ENCODE measurements around the gene SLC35F4.

The SLC35F4 gene

DNA sequence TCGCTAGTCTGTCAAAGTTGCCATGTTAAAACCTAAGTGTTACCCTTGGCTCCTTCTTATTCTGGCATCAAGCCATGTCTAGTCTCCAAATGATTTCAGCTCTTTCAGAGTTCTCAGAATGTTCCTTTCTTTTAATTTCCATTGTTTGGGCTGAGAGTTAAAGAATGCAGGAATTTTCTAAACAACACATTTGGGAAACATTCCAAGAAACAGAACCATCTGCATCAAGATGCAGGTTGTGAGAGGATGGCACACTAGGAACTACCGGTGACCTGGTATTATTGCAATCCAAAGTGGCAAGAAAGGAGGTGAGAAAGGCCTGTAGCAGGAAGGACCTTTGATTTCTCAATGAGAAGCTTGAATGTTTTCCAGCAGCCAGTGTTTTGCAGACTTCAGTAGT lies 30.1 kb downstream of the SLC35F4 start:
- TF ChIP-seq, protein P1, sequence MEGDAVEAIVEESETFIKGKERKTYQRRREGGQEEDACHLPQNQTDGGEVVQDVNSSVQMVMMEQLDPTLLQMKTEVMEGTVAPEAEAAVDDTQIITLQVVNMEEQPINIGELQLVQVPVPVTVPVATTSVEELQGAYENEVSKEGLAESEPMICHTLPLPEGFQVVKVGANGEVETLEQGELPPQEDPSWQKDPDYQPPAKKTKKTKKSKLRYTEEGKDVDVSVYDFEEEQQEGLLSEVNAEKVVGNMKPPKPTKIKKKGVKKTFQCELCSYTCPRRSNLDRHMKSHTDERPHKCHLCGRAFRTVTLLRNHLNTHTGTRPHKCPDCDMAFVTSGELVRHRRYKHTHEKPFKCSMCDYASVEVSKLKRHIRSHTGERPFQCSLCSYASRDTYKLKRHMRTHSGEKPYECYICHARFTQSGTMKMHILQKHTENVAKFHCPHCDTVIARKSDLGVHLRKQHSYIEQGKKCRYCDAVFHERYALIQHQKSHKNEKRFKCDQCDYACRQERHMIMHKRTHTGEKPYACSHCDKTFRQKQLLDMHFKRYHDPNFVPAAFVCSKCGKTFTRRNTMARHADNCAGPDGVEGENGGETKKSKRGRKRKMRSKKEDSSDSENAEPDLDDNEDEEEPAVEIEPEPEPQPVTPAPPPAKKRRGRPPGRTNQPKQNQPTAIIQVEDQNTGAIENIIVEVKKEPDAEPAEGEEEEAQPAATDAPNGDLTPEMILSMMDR (conservative IDR thresholded peaks at IDR 0.05), result no peak
- no peak for TF ChIP-seq ZFX (IDR thresholded peaks at IDR 0.05)
- H3K27ac ChIP-seq, result no peak overlapping the region

DNA sequence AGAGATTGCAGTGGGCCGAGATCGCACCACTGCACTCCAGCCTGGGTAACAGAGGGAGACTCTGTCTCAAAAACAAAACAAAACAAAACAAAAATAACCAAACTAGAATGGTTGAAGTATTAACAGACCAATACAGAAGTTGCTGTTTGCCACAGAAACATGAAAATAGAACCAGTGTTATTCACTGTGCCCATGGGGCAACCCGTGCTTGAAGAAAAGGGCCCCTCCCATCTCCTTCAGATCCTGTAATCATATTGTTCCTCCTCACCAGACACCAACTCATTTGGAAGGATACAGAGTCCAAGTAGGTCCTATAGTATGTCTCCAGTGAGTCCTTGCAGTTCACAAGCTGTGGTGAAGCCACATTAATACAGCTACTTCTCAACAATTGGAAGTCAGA lies 30.9 kb downstream of the SLC35F4 start:
- TF ChIP-seq, protein P1 (conservative IDR thresholded peaks at IDR 0.05), result no peak
- TF ChIP-seq ZFX (IDR thresholded peaks at IDR 0.05), result no peak
- H3K27ac ChIP-seq, result no peak overlapping the region

DNA sequence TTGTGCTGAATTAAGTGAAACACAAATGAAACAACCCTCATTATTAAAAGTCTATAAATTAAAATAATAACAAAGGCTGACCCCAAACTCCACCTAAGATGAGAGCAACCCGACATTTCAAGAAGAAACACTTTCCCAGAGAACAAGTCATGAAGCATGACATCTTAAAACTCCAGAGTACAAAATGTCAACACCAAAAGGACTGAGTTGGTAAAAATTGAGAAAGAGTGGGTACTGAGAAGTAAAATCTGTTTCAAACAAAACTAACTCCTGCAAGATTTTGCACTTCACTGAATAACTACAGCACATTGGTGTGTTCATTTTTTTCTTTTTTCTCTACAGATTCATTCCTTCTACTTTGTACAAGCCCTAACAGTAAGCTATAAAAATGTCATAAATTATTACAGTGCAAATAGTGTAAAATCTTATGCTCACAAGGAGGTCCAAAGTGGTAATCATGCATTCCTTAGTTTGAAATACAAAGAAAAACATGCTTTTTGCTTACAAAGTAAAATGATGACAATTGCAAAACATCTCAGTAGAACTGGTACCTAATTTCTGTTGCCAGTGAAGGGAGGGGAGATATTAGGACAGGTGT lies 31.8 kb downstream of the SLC35F4 start:
- no peak overlapping the region for H3K27ac ChIP-seq
- TF ChIP-seq, protein P1 (conservative IDR thresholded peaks at IDR 0.05), result no peak
- no peak for TF ChIP-seq ZFX (IDR thresholded peaks at IDR 0.05)

DNA sequence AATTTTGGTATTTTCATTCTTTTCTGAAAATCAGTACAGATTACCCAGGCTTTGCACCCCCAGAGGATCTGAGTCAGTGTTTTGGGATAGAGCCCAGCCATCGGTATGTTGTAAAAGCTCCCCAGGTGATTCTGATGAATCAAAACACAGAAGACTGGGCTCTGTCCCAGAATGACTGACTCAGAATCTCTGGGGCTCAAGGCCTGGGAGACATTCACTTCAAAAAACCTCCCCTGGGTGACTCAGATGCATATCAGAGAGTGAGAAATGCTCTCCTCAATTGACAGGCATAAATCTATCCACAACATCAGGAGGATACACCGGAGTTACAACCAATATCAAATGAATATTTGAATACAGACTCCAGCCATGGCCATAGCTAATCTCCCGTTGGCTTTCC lies 32.6 kb downstream of the SLC35F4 start:
- H3K27ac ChIP-seq, result no peak overlapping the region
- TF ChIP-seq, protein P1 (conservative IDR thresholded peaks at IDR 0.05), result no peak
- TF ChIP-seq ZFX (IDR thresholded peaks at IDR 0.05), result no peak

DNA sequence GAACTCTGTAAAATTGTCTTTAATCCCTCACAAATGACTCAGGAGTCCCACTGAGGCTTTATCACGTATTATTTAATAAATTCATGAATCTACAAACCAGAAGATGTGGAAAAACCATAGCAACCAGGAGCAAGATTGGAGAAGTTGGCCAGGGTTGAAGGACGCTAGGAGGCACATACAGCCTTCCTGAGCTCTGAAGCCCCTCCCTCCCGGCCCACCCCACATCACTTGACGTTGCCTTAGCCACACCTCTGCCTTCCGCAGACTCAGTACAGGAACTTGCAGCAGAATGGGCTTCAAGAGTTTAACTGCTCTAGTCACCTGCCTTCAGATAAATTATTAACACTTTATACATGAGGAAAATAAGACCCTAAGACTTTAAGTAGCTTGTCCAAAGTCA lies 33.9 kb downstream of the SLC35F4 start:
- no peak for TF ChIP-seq ZFX (IDR thresholded peaks at IDR 0.05)
- TF ChIP-seq, protein P1 (conservative IDR thresholded peaks at IDR 0.05), result no peak
- no peak overlapping the region for H3K27ac ChIP-seq

DNA sequence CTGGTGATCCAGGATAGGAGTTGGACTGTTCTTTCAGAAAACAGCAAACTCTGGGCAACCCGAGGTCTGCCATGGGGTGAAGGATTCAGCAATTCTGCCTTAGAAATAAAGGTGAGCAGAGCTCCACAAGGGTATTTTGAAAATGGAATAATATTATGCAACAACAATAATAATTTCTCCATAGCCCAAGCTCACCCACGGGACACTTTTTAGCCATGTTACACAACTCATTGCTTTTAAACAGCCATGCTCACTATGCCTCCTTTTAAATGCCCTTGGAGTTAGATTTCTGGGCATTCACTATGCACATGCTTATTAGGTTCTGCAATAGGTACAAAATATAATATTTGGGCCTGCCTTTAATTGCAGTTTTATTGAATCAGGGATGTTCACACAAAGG lies 37.2 kb downstream of the SLC35F4 start:
- TF ChIP-seq, protein P1 (conservative IDR thresholded peaks at IDR 0.05), result no peak
- no peak for TF ChIP-seq ZFX (IDR thresholded peaks at IDR 0.05)
- H3K27ac ChIP-seq, result no peak overlapping the region

DNA sequence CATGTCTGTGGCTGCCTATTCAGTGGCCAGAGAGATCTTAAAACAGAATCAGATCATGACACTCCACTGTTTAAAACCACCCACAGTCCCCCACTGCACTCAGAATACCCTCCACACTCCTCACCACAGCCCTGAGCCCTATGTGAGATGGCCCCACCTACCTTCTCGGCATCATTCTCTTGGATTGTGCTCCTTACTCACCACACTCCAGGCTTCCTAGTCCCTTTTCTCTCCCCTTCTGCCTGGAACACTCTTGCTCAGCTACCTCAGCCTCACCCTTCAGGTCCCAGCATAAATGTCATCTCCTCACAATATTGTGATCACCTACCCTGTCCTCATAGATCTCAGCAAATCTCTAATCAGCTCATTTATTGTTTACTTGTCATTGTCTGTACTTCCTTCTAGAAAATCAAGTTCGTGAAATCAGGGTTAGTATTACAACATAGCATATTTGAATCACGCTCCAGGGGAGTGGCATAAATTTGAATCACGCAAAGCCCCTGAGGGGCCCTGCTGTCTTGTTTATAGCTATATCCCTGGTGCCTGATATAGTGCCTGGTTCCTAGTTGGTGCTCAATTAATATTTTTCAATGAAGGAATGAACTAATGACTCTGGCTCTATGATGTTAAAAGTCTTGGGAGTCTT lies 42.8 kb downstream of the SLC35F4 start:
- no peak for TF ChIP-seq ZFX (IDR thresholded peaks at IDR 0.05)
- TF ChIP-seq, protein P1 (conservative IDR thresholded peaks at IDR 0.05), result no peak
- H3K27ac ChIP-seq, result no peak overlapping the region

Measured in C4-2B (cell line).